Keratinocyte (primary cell): ENCODE data around the gene ASPHD2. TPM values are rescaled to one million over a fixed set of nuclear protein-coding genes. Genes with fewer than 3 reads are reported as not detected.

Source experiments
- DNase-seq: peaks from one replicate; pipeline ENCODE4 v3.0.0-alpha.2; 2011; ENCODE audit warnings: low read depth, missing footprints, low spot score
- FAIRE-seq: peaks from 2 replicates; lab custom pipeline; 2011; peaks lifted over from hg19 to GRCh38; lab: Jason Lieb, UNC
- H2AFZ ChIP-seq: 2 replicates; pipeline ENCODE4 v1.6.0; 2012; ENCODE audit warnings: low read length, control low read depth, inconsistent platforms; ENCODE audit not compliant: control insufficient read depth
- H3K27ac ChIP-seq: 2 replicates; pipeline ENCODE4 v1.5.1; 2011; ENCODE audit warnings: low read length; ENCODE audit not compliant: control insufficient read depth, insufficient read depth
- H3K27me3 ChIP-seq: 3 replicates; pipeline ENCODE4 v1.6.0; 2011; ENCODE audit warnings: low read length; ENCODE audit not compliant: control insufficient read depth, insufficient read depth; ENCODE audit errors: extremely low read depth
- H3K36me3 ChIP-seq, 2 experiments: 2 replicates in 1 of 2; 3 replicates in 1 of 2; pipeline ENCODE4 v1.5.1; 2011; ENCODE audit warnings: low read length in 2 of 2, mild to moderate bottlenecking in 1 of 2; ENCODE audit not compliant: control insufficient read depth in 2 of 2, insufficient read depth in 2 of 2; ENCODE audit errors: extremely low read depth in 1 of 2
- H3K4me1 ChIP-seq: 3 replicates; pipeline ENCODE4 v1.5.1; 2011; ENCODE audit warnings: low read length; ENCODE audit not compliant: control insufficient read depth, insufficient read depth; ENCODE audit errors: extremely low read depth
- H3K4me2 ChIP-seq: 3 replicates; pipeline ENCODE4 v1.6.0; 2011; ENCODE audit warnings: low read depth, low read length; ENCODE audit not compliant: control insufficient read depth, insufficient read depth; ENCODE audit errors: extremely low read depth
- H3K4me3 ChIP-seq, 3 experiments: fragments of 200-600 bp in 1 of 3; sonication (generic) in 1 of 3; 2 replicates in 2 of 3; 3 replicates in 1 of 3; pipeline ENCODE4 v1.5.1; 2011 to 2016; ENCODE audit warnings: low read length in 3 of 3, mild to moderate bottlenecking in 3 of 3, control low read depth in 2 of 3, inconsistent platforms in 1 of 3, low read depth in 1 of 3, mixed read lengths in 1 of 3, mixed run types in 1 of 3, moderate library complexity in 1 of 3; ENCODE audit not compliant: control insufficient read depth in 2 of 3, insufficient read depth in 2 of 3; ENCODE audit errors: extremely low read depth in 1 of 3
- H3K79me2 ChIP-seq: 2 replicates; pipeline ENCODE4 v1.6.0; 2012; ENCODE audit warnings: low read length; ENCODE audit not compliant: control insufficient read depth, insufficient read depth
- H3K9ac ChIP-seq: 3 replicates; pipeline ENCODE4 v1.6.0; 2011; ENCODE audit warnings: low read length; ENCODE audit not compliant: control insufficient read depth, insufficient read depth; ENCODE audit errors: extremely low read depth
- H3K9me1 ChIP-seq: 3 replicates; pipeline ENCODE4 v1.6.0; 2011; ENCODE audit warnings: low read length; ENCODE audit not compliant: control insufficient read depth, insufficient read depth; ENCODE audit errors: extremely low read depth
- H3K9me3 ChIP-seq: 2 replicates; pipeline ENCODE4 v1.5.1; 2012; ENCODE audit warnings: low read depth, low read length; ENCODE audit not compliant: control insufficient read depth
- H4K20me1 ChIP-seq: 3 replicates; pipeline ENCODE4 v1.6.0; 2011; ENCODE audit warnings: low read length; ENCODE audit not compliant: control insufficient read depth, insufficient read depth; ENCODE audit errors: extremely low read depth
- EZH2 ChIP-seq: IDR thresholded peaks from one replicate; pipeline ENCODE4 v1.6.1; 2012; ENCODE audit warnings: inconsistent platforms, mild to moderate bottlenecking, low read length, moderate library complexity
- dilution Hi-C: fragments of 300-500 bp; cut with MboI; formaldehyde crosslinking; loops from one replicate; pipeline ENCODE4 v1.7.0; 2020; ENCODE audit warnings: low sequenced_read_pairs; ENCODE audit not compliant: extremely low pct_ligation_motif_present
- polyA plus RNA-seq, 5 experiments: library from polyadenylated mRNA; depleted of rRNA in 3 of 5; stranded (reverse) in 3 of 5; stranded (forward) in 1 of 5; unstranded in 1 of 5; fragments of >200 nt; gene quantifications; 1 replicate in 1 of 5; 2 replicates in 3 of 5; 3 replicates in 1 of 5; pipeline versions ENCODE4 v1.2.1 to v1.2.3, GENCODE V29; 2011 to 2012; ENCODE audit warnings: missing spikeins in 2 of 5, low read depth in 1 of 5, low replicate concordance in 1 of 5
- TF ChIP-seq, protein P1 (sequence below), 3 experiments: IDR thresholded peaks in 1 of 3; conservative IDR thresholded peaks in 1 of 3; optimal IDR thresholded peaks in 1 of 3; 2 replicates in 2 of 3; 3 replicates in 1 of 3; pipeline versions ENCODE3 to v1.5.1; 2011; ENCODE audit warnings: low read length in 3 of 3, mild to moderate bottlenecking in 3 of 3, moderate library complexity in 2 of 3, control low read depth in 1 of 3, inconsistent platforms in 1 of 3; ENCODE audit not compliant: insufficient read depth in 2 of 3; ENCODE audit errors: extremely low read depth in 1 of 3

The ASPHD2 gene
- polyA plus RNA-seq, 1 donor (not counting 4 experiments of a cell fraction or from before 2014, with no cell fraction given), result 3.5 TPM

- Histone ChIP-seq H3K36me3 (no peaks in the 10 kb centered on the region), H3K4me1 (no peaks in the 10 kb centered on the region), H4K20me1 (no peaks in the 10 kb centered on the region), H3K27ac (no peak overlapping the region), H2AFZ (no peak overlapping the region), H3K9me1 (no peaks in the 10 kb centered on the region), H3K9ac (no peak overlapping the region), H3K4me2 (no peak overlapping the region), H3K79me2 (no peaks in the 10 kb centered on the region), H3K4me3 (no peak overlapping the region), H3K9me3 (no peaks in the 10 kb centered on the region), H3K27me3 (peaks cover 3% of the 10 kb centered on the region)
- FAIRE-seq (no peak), DNase-seq (no peak)
- no peak for TF ChIP-seq EZH2
- TF ChIP-seq, protein P1, sequence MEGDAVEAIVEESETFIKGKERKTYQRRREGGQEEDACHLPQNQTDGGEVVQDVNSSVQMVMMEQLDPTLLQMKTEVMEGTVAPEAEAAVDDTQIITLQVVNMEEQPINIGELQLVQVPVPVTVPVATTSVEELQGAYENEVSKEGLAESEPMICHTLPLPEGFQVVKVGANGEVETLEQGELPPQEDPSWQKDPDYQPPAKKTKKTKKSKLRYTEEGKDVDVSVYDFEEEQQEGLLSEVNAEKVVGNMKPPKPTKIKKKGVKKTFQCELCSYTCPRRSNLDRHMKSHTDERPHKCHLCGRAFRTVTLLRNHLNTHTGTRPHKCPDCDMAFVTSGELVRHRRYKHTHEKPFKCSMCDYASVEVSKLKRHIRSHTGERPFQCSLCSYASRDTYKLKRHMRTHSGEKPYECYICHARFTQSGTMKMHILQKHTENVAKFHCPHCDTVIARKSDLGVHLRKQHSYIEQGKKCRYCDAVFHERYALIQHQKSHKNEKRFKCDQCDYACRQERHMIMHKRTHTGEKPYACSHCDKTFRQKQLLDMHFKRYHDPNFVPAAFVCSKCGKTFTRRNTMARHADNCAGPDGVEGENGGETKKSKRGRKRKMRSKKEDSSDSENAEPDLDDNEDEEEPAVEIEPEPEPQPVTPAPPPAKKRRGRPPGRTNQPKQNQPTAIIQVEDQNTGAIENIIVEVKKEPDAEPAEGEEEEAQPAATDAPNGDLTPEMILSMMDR (optimal IDR thresholded peaks at IDR 0.05 in 1 of 3, IDR thresholded peaks at IDR 0.05 in 1 of 3, conservative IDR thresholded peaks at IDR 0.05 in 1 of 3; ENCODE audit: extremely low read depth in 1 of 3, insufficient read depth in 2 of 3, low read length in 3 of 3), result no peak
- dilution Hi-C loops, result no loop called here
Measured at GRCh38 chr22:26391091-26391490, 38.0 kb upstream of the ASPHD2 start.

DNA sequence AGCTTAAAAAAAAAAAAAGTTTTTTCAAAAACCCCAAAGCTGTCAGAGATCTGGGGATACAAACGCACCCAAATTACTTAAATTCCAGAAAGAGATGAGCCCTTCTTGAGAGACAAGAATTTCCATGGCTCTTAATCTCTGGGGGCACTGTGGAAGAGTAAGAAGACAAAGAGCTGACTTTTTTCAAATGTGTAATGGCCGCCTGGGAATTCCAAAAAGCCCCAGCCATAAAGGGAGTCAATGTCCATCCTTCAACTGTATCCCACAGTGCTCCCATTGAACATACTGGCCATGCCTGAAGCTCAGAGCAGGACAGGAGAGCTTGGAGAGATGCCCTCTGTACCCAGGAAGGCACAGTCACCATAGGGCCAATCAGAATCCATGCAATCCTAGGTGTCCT is 37.4 kb upstream of the ASPHD2 start:
- no peak for DNase-seq
- no peak overlapping the region for H3K4me3 ChIP-seq
- peaks cover 3% of the 10 kb centered on the region for H3K27me3 ChIP-seq
- no peaks in the 10 kb centered on the region for H3K9me3 ChIP-seq
- H3K4me1 ChIP-seq, result no peaks in the 10 kb centered on the region
- no peaks in the 10 kb centered on the region for H4K20me1 ChIP-seq
- no peak overlapping the region for H2AFZ ChIP-seq
- no peak overlapping the region for H3K27ac ChIP-seq
- no peaks in the 10 kb centered on the region for H3K79me2 ChIP-seq
- H3K36me3 ChIP-seq, result no peaks in the 10 kb centered on the region
- no peak overlapping the region for H3K9ac ChIP-seq
- dilution Hi-C loops, result no loop called here
- TF ChIP-seq, protein P1 (optimal IDR thresholded peaks at IDR 0.05 in 1 of 3, IDR thresholded peaks at IDR 0.05 in 1 of 3, conservative IDR thresholded peaks at IDR 0.05 in 1 of 3; ENCODE audit: extremely low read depth in 1 of 3, insufficient read depth in 2 of 3, low read length in 3 of 3), result no peak
- no peak for TF ChIP-seq EZH2
- no peak for FAIRE-seq
- no peak overlapping the region for H3K4me2 ChIP-seq
- no peaks in the 10 kb centered on the region for H3K9me1 ChIP-seq
